Tibial nerve (tissue), 4 donors: Measurements from ENCODE around the gene OXSM. TPM values are rescaled to one million over a fixed set of nuclear protein-coding genes. Genes with fewer than 3 reads are reported as not detected.

Experiments used
- DNase-seq, 2 donors: peaks; one replicate each; pipeline ENCODE4 v3.0.0-alpha.2; 2019; ENCODE audit warnings: low spot score in 2 of 2
- H3K27ac ChIP-seq, 4 donors: fragments of 200-600 bp; sonication (generic) in 3 of 4; one replicate each; pipeline ENCODE4 v1.5.1; 2017 to 2019; ENCODE audit warnings: mild to moderate bottlenecking in 1 of 4
- H3K27me3 ChIP-seq, 2 donors: fragments of 200-600 bp; sonication (generic) in 1 of 2; one replicate each; pipeline versions ENCODE4 v1.5.1 to v1.6.0; 2017 to 2019
- H3K36me3 ChIP-seq, 3 donors: fragments of 200-600 bp; sonication (generic); one replicate each; pipeline ENCODE4 v1.5.1; 2018 to 2019
- H3K4me1 ChIP-seq, 4 donors: fragments of 200-600 bp; sonication (generic) in 3 of 4; one replicate each; pipeline ENCODE4 v1.5.1; 2017 to 2019
- H3K4me3 ChIP-seq, 4 donors: fragments of 200-600 bp; sonication (generic) in 3 of 4; one replicate each; pipeline ENCODE4 v1.5.1; 2017 to 2019; ENCODE audit warnings: mild to moderate bottlenecking in 1 of 4, moderate library complexity in 1 of 4
- H3K9me3 ChIP-seq, 4 donors: fragments of 200-600 bp; sonication (generic) in 3 of 4; one replicate each; pipeline ENCODE4 v1.5.1; 2017 to 2019
- EP300 ChIP-seq, 2 donors: sonication (generic); formaldehyde crosslinking; IDR thresholded peaks; one replicate each; pipeline ENCODE4 v1.6.1; 2017; ENCODE audit warnings: antibody characterized with exemption in 2 of 2, mild to moderate bottlenecking in 1 of 2
- POLR2A ChIP-seq, 2 donors: fragments of 450-650 bp; IDR thresholded peaks; one replicate each; pipeline ENCODE4 v1.6.1; 2017; ENCODE audit warnings: antibody characterized with exemption in 2 of 2, mild to moderate bottlenecking in 2 of 2, moderate library complexity in 2 of 2
- whole genome bisulfite sequencing, 2 donors: methylation state at CpG; one replicate each; pipeline ENCODE4 v1.1.5; 2018; 5-methylcytosine and 5-hydroxymethylcytosine counted together
- total RNA-seq, 4 donors: library from RNA; depleted of rRNA; stranded (reverse); fragments of >200 nt; gene quantifications; one replicate each; pipeline ENCODE4 v1.1.0, GENCODE V29; 2016
- TF ChIP-seq, protein P1 (sequence below), 5 experiments: fragments of 200-600 bp in 3 of 5; fragments of 450-650 bp in 2 of 5; sonication (generic) in 3 of 5; IDR thresholded peaks; one replicate each; pipeline ENCODE4 v1.5.1; 2016 to 2019; ENCODE audit warnings: antibody characterized with exemption in 5 of 5, mild to moderate bottlenecking in 3 of 5, moderate library complexity in 2 of 5

OXSM gene
- total RNA-seq, 4 donors from 2014 or later: 4.5 to 13.5 (median 6.2) TPM

DNA sequence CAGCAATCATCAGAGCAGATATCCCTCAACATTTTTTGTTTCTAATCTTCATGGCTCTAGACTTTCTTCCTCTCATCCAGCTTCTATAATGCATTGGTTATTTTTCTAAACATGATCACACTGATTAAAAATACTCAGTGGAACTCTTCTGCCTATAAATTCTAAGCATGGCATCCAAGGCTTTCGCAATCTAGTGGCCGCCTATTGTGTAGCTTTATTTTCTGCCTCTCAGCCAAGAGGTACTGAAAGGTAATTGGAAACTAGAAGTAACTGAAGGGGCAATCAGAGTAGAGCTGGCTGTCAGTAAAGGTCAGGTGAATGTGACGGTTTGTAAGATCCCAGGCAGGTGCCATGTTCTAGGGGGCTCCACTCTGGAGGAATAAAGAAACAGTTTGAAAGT is 33.4 kb downstream of the OXSM start:
- Histone ChIP-seq H3K9me3 (no peaks in the 10 kb centered on the region), H3K4me1 (peaks cover 0 to 3% (median 0%) of the 10 kb centered on the region in 4 donors), H3K27me3 (no peaks in the 10 kb centered on the region), H3K27ac (no peak overlapping the region), H3K4me3 (no peak overlapping the region), H3K36me3 (no peaks in the 10 kb centered on the region)
- WGBS, 2 donors: 92 to 93% methylated on average over 3 of the region's 3 CpGs
- no peak for DNase-seq
- no peak for TF ChIP-seq EP300 (IDR thresholded peaks at IDR 0.05)
- TF ChIP-seq POLR2A (IDR thresholded peaks at IDR 0.05): no peak
- TF ChIP-seq, protein P1, sequence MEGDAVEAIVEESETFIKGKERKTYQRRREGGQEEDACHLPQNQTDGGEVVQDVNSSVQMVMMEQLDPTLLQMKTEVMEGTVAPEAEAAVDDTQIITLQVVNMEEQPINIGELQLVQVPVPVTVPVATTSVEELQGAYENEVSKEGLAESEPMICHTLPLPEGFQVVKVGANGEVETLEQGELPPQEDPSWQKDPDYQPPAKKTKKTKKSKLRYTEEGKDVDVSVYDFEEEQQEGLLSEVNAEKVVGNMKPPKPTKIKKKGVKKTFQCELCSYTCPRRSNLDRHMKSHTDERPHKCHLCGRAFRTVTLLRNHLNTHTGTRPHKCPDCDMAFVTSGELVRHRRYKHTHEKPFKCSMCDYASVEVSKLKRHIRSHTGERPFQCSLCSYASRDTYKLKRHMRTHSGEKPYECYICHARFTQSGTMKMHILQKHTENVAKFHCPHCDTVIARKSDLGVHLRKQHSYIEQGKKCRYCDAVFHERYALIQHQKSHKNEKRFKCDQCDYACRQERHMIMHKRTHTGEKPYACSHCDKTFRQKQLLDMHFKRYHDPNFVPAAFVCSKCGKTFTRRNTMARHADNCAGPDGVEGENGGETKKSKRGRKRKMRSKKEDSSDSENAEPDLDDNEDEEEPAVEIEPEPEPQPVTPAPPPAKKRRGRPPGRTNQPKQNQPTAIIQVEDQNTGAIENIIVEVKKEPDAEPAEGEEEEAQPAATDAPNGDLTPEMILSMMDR (IDR thresholded peaks at IDR 0.05): no peak

DNA sequence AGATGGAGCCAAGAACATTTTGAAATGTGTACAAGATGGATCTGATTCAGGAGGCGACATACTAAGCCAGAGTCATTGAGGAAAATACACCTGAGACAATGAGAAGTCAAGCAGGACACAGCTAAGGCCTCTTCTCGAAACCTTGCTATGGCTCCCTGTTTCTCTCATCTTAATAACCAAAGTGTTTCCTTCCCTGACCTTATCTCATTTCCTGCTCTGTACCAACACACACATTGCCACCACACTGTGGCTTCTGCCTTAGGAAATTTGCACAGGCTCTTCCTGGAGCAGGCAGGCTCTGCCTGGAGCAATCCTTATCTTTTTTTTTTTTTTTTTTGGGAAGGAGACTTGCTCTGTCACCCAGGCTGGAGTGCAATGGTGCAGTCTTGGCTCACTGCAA is 36.6 kb downstream of the OXSM start:
- Histone ChIP-seq H3K9me3 (peaks cover 0 to 11% (median 0%) of the 10 kb centered on the region in 4 donors), H3K36me3 (no peaks in the 10 kb centered on the region), H3K4me1 (peaks cover 0 to 4% (median 0%) of the 10 kb centered on the region in 4 donors), H3K27ac (no peak overlapping the region), H3K4me3 (no peak overlapping the region), H3K27me3 (no peaks in the 10 kb centered on the region)
- no peak for DNase-seq
- no peak for TF ChIP-seq POLR2A (IDR thresholded peaks at IDR 0.05)
- no peak for TF ChIP-seq EP300 (IDR thresholded peaks at IDR 0.05)
- TF ChIP-seq, protein P1 (IDR thresholded peaks at IDR 0.05): no peak
- WGBS, 2 donors: 73 to 81% methylated on average over 2 of the region's 2 CpGs

DNA sequence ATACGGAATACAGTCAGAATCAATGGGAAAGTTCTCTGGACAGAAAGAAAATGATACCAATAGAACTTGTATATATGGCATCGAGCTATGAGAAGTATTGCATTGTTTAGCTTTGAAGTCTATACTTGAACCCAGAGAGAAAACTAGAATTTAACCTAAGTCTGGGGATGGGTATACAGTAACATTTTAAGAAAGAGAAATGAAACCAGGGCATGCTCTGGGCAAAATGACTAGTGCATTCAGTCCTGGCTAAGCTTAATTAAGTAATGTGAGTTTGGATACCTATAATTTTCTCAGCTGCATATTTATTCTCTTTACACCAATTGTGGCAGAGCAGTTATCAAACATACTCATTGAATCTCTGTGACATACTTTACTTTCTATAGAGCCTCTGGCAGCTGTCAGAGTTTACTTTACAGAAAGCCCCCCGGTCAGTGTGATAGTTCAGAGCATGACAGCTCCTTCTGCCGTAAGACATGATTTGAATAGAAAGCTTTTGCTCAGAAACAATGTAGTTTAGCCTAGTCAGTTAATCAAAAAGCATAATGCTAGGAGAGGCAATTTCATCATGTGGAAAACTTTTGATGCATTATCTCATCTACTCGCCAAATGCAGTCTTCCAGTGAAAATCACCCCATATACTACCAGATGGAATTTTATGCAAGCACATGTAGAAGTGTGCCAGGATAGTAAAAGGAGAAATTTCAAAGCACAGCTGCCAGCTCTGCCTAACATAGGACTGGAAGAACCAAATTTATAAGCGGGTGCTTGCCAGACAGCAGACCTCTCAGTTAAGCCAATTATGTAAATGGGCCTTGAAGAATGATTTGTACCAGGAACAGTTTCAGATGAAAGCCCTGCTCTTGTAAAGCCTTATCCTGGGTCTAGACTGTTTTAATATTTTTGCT is 40.7 kb downstream of the OXSM start:
- WGBS, 2 donors: 64 to 68% methylated on average over 6 of the region's 6 CpGs
- Histone ChIP-seq H3K4me3 (no peak overlapping the region), H3K36me3 (no peaks in the 10 kb centered on the region), H3K27me3 (no peaks in the 10 kb centered on the region), H3K27ac (no peak overlapping the region), H3K9me3 (peaks cover 0 to 11% (median 0%) of the 10 kb centered on the region in 4 donors), H3K4me1 (peaks cover 0 to 4% (median 0%) of the 10 kb centered on the region in 4 donors)
- no peak for DNase-seq
- TF ChIP-seq EP300 (IDR thresholded peaks at IDR 0.05) (no peak), POLR2A (IDR thresholded peaks at IDR 0.05) (no peak)
- TF ChIP-seq, protein P1 (IDR thresholded peaks at IDR 0.05): no peak

DNA sequence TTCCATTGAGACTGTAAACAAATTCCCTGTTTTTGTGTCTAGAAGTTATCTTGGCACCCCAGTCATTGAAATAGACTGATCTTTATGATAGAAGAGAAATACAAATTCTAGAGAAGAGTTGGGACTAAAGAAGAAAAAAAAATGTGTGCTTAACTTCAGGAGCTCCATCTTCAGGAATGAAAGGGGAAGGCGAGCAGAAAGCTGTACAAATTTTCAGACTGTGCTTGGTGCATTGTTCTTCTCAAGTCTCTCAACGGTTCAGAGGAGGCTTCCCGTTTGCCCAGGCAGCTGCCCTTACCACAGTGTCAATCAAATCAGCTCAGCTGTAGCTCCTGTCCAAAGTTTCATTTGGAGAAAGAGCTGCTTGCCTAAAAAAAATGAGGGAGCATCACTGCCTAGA is 41.7 kb downstream of the OXSM start:
- Histone ChIP-seq H3K4me3 (no peak overlapping the region), H3K36me3 (no peaks in the 10 kb centered on the region), H3K4me1 (peaks cover 0 to 4% (median 0%) of the 10 kb centered on the region in 4 donors), H3K27me3 (no peaks in the 10 kb centered on the region), H3K27ac (no peak overlapping the region), H3K9me3 (peaks cover 0 to 11% (median 0%) of the 10 kb centered on the region in 4 donors)
- DNase-seq: no peak
- TF ChIP-seq, protein P1 (IDR thresholded peaks at IDR 0.05): no peak
- TF ChIP-seq POLR2A (IDR thresholded peaks at IDR 0.05) (no peak), EP300 (IDR thresholded peaks at IDR 0.05) (no peak)
- WGBS, 2 donors: 4 to 8% methylated on average over 3 of the region's 3 CpGs

DNA sequence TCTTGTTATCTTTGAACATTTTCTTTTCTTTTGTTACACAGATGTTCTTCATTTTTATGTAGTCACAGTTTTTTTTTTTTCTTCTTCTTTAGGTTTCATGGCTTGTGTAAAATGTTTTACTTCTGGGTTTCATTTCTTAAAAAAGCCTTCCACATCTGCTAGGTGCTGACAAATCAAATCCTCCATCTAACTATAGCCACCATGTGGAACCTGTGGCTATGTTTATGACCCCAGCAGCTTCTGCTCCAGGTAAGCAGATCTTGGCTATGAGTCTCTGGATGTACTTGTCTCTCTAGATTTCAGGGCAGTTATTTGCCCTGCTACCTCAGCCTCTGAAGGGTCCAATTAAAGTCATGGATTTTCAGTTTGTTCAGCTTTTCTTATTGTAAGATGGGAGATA is 44.5 kb downstream of the OXSM start:
- Histone ChIP-seq H3K4me3 (no peak overlapping the region), H3K27me3 (no peaks in the 10 kb centered on the region), H3K27ac (no peak overlapping the region), H3K4me1 (peaks cover 0 to 4% (median 0%) of the 10 kb centered on the region in 4 donors), H3K36me3 (no peaks in the 10 kb centered on the region), H3K9me3 (peaks cover 0 to 11% (median 0%) of the 10 kb centered on the region in 4 donors)
- no peak for TF ChIP-seq POLR2A (IDR thresholded peaks at IDR 0.05)
- TF ChIP-seq EP300 (IDR thresholded peaks at IDR 0.05): no peak
- TF ChIP-seq, protein P1 (IDR thresholded peaks at IDR 0.05): no peak
- DNase-seq: no peak
